HEK293 (cell line): ENCODE measurements around the gene FCN1.

ENCODE experiments used
- CTCF ChIA-PET: fragments of 350-600 bp; formaldehyde crosslinking; extraction: SDS; loops from one replicate; lab custom pipeline; 2021; ENCODE audit warnings: antibody characterized with exemption; lab: Yijun Ruan, JAX
- POLR2A ChIA-PET: fragments of 300-600 bp; formaldehyde crosslinking; extraction: SDS; loops from one replicate; lab custom pipeline; 2020; ENCODE audit warnings: antibody characterized with exemption, inconsistent platforms; lab: Yijun Ruan, JAX
- H3K27ac ChIP-seq: fragments of 200-500 bp; sonication (Bioruptor generic); 2 replicates; pipeline ENCODE4 v1.5.1; 2014; ENCODE audit warnings: low read depth, low read length, control low read depth, inconsistent platforms; ENCODE audit errors: extremely low read depth
- H3K36me3 ChIP-seq, 2 experiments: fragments of 200-500 bp in 1 of 2; sonication (Bioruptor generic) in 1 of 2; 1 replicate in 1 of 2; 2 replicates in 1 of 2; pipeline ENCODE4 v1.5.1; 2014 to 2017; ENCODE audit warnings: inconsistent platforms in 2 of 2, low read length in 2 of 2; ENCODE audit not compliant: control insufficient read depth in 2 of 2, insufficient read depth in 1 of 2
- H3K4me1 ChIP-seq: fragments of 200-500 bp; sonication (Bioruptor generic); 2 replicates; pipeline ENCODE4 v1.5.1; 2014; ENCODE audit warnings: mild to moderate bottlenecking, low read length, inconsistent platforms; ENCODE audit not compliant: control insufficient read depth, insufficient read depth
- H3K4me3 ChIP-seq: 2 replicates; pipeline ENCODE4 v1.5.1; 2011; ENCODE audit warnings: low read depth, mild to moderate bottlenecking, control low read depth, low read length, moderate library complexity
- H3K9me3 ChIP-seq: fragments of 200-500 bp; sonication (Bioruptor generic); 2 replicates; pipeline ENCODE4 v1.5.1; 2014; ENCODE audit warnings: low read depth, low read length, inconsistent platforms; ENCODE audit not compliant: control insufficient read depth, insufficient read depth
- BCL6B ChIP-seq: fragments of 450-650 bp; formaldehyde crosslinking; IDR thresholded peaks from 2 replicates; pipeline ENCODE4 v1.5.1; 2017; ENCODE audit warnings: missing biosample characterization, missing genetic modification characterization
- GLIS2 ChIP-seq: fragments of 450-650 bp; formaldehyde crosslinking; IDR thresholded peaks from 2 replicates; pipeline ENCODE4 v1.5.1; 2016; ENCODE audit warnings: missing biosample characterization, missing genetic modification characterization
- KLF16 ChIP-seq: fragments of 450-650 bp; formaldehyde crosslinking; IDR thresholded peaks from 2 replicates; pipeline ENCODE4 v1.5.1; 2017; ENCODE audit warnings: missing biosample characterization, missing genetic modification characterization
- KLF7 ChIP-seq: fragments of 450-650 bp; formaldehyde crosslinking; IDR thresholded peaks from 2 replicates; pipeline ENCODE4 v1.5.1; 2016; ENCODE audit warnings: missing biosample characterization, missing genetic modification characterization, borderline replicate concordance
- PRDM4 ChIP-seq: fragments of 450-650 bp; formaldehyde crosslinking; IDR thresholded peaks from 2 replicates; pipeline ENCODE4 v1.5.1; 2017; ENCODE audit warnings: missing biosample characterization, missing genetic modification characterization
- SCRT1 ChIP-seq: fragments of 450-650 bp; formaldehyde crosslinking; IDR thresholded peaks from 2 replicates; pipeline ENCODE4 v1.5.1; 2016; ENCODE audit warnings: missing biosample characterization, missing genetic modification characterization, borderline replicate concordance
- ZNF169 ChIP-seq: fragments of 450-650 bp; formaldehyde crosslinking; IDR thresholded peaks from 2 replicates; pipeline ENCODE4 v1.5.1; 2016; ENCODE audit warnings: missing biosample characterization, missing genetic modification characterization
- ZNF211 ChIP-seq: fragments of 450-650 bp; formaldehyde crosslinking; IDR thresholded peaks from 2 replicates; pipeline ENCODE4 v1.5.1; 2016; ENCODE audit warnings: low read depth, missing biosample characterization, missing genetic modification characterization
- ZNF274 ChIP-seq, 2 experiments: fragments of 200-500 bp in 1 of 2; fragments of 450-650 bp in 1 of 2; sonication (Bioruptor generic) in 1 of 2; formaldehyde crosslinking in 1 of 2; IDR thresholded peaks; 2 replicates each; pipeline versions ENCODE4 v1.5.1 to v1.6.1; 2014 to 2016; ENCODE audit warnings: borderline replicate concordance in 1 of 2, inconsistent platforms in 1 of 2, low read length in 1 of 2, missing biosample characterization in 1 of 2, missing genetic modification characterization in 1 of 2
- ZNF350 ChIP-seq: fragments of 450-650 bp; formaldehyde crosslinking; IDR thresholded peaks from 2 replicates; pipeline ENCODE4 v1.5.0; 2017; ENCODE audit warnings: missing biosample characterization, mild to moderate bottlenecking, missing genetic modification characterization
- ZNF362 ChIP-seq: fragments of 450-650 bp; formaldehyde crosslinking; IDR thresholded peaks from 2 replicates; pipeline ENCODE4 v1.5.1; 2016; ENCODE audit warnings: missing biosample characterization, missing genetic modification characterization
- ZNF398 ChIP-seq: fragments of 450-650 bp; formaldehyde crosslinking; IDR thresholded peaks from 2 replicates; pipeline ENCODE4 v1.5.1; 2017; ENCODE audit warnings: missing biosample characterization, missing genetic modification characterization
- ZNF560 ChIP-seq: fragments of 450-650 bp; formaldehyde crosslinking; IDR thresholded peaks from 2 replicates; pipeline ENCODE4 v1.5.1; 2017; ENCODE audit warnings: missing biosample characterization, missing genetic modification characterization, borderline replicate concordance
- ZNF658 ChIP-seq: fragments of 450-650 bp; formaldehyde crosslinking; IDR thresholded peaks from 2 replicates; pipeline ENCODE4; 2016; ENCODE audit warnings: missing biosample characterization, missing genetic modification characterization
- ZNF664 ChIP-seq: fragments of 450-650 bp; formaldehyde crosslinking; IDR thresholded peaks from 2 replicates; pipeline ENCODE4 v1.5.1; 2016; ENCODE audit warnings: missing biosample characterization, missing genetic modification characterization
- ZNF747 ChIP-seq: fragments of 450-650 bp; formaldehyde crosslinking; IDR thresholded peaks from 2 replicates; pipeline ENCODE4 v1.5.1; 2016; ENCODE audit warnings: missing biosample characterization, missing genetic modification characterization
- ZNF791 ChIP-seq: fragments of 450-650 bp; formaldehyde crosslinking; IDR thresholded peaks from 2 replicates; pipeline ENCODE4 v1.5.1; 2016; ENCODE audit warnings: missing biosample characterization, missing genetic modification characterization
- ZSCAN16 ChIP-seq: fragments of 450-650 bp; formaldehyde crosslinking; IDR thresholded peaks from 2 replicates; pipeline ENCODE4 v1.5.1; 2016; ENCODE audit warnings: missing biosample characterization, missing genetic modification characterization
- ZSCAN30 ChIP-seq: fragments of 450-650 bp; IDR thresholded peaks from 2 replicates; pipeline ENCODE4 v1.5.1; 2018; ENCODE audit warnings: missing biosample characterization, mild to moderate bottlenecking, missing genetic modification characterization, moderate library complexity

FCN1 gene

GRCh38 chr9:134944916-134945315 is 27.2 kb upstream of the FCN1 start (continued):
- TF ChIP-seq ZSCAN30 (no peak), KLF16 (tag by site-specific recombination) (no peak), ZNF169 (tag by site-specific recombination) (no peak), ZNF350 (no peak), ZNF274 (IDR thresholded peaks at IDR 0.05; ENCODE audit: low read length) (no peak), ZNF274 (tag by site-specific recombination; IDR thresholded peaks at IDR 0.05; ENCODE audit: borderline replicate concordance) (no peak)

GRCh38 chr9:134944351-134944802 is 26.7 kb upstream of the FCN1 start:
- TF ChIP-seq ZSCAN16 (tag by site-specific recombination) (no peak), ZNF747 (no peak), ZNF791 (tag by site-specific recombination) (no peak), ZNF398 (tag by site-specific recombination) (no peak), ZNF211 (tag by site-specific recombination) (no peak)
- Histone ChIP-seq H3K9me3 (no peaks in the 10 kb centered on the region), H3K4me1 (no peaks in the 10 kb centered on the region), H3K4me3 (no peak overlapping the region), H3K27ac (no peak overlapping the region), H3K36me3 (no peaks in the 10 kb centered on the region)
- ChIA-PET POLR2A (no interaction called here), CTCF (no interaction called here)

- H3K27ac ChIP-seq: no peak overlapping the region
- H3K4me1 ChIP-seq: no peaks in the 10 kb centered on the region
- H3K4me3 ChIP-seq: no peak overlapping the region
- TF ChIP-seq KLF7 (no peak), GLIS2 (peak; percentile 20; the same call in 1 of the 2 replicates), BCL6B (no peak), ZNF664 (tag by site-specific recombination) (no peak)
- ChIA-PET CTCF (no interaction called here), POLR2A (no interaction called here)
- H3K36me3 ChIP-seq: no peaks in the 10 kb centered on the region
- H3K9me3 ChIP-seq: no peaks in the 10 kb centered on the region
These were observed 26.1 kb upstream of the FCN1 start for GRCh38 chr9:134943836-134944235.

GRCh38 chr9:134943411-134943810 is 25.7 kb upstream of the FCN1 start:
- TF ChIP-seq PRDM4 (tag by site-specific recombination) (no peak), ZNF362 (tag by site-specific recombination) (no peak), ZNF658 (tag by site-specific recombination) (no peak), SCRT1 (tag by site-specific recombination) (no peak), ZNF560 (tag by site-specific recombination) (no peak), ZNF350 (no peak)
- Histone ChIP-seq H3K27ac (no peak overlapping the region), H3K4me1 (no peaks in the 10 kb centered on the region), H3K9me3 (no peaks in the 10 kb centered on the region), H3K36me3 (no peaks in the 10 kb centered on the region), H3K4me3 (no peak overlapping the region)
- CTCF ChIA-PET: interaction anchor here (0.6 to 0.7 kb wide), 2 partner anchors 12 to 949 kb away, joined by 3 read pairs; no protein-coding TSS in a partner anchor
- POLR2A ChIA-PET: no interaction called here
